Sigmoid colon (tissue), 7 donors: ENCODE results near the gene RTN4IP1. TPM values are rescaled to one million over a fixed set of nuclear protein-coding genes. Genes with fewer than 3 reads are reported as not detected.
"Not testable (repeated sequence)": the region's sequence is repeated elsewhere in the genome, so short reads cannot be mapped to it uniquely, and the experiment has no call there.

ENCODE experiments used
- DNase-seq: peaks from one replicate; pipeline ENCODE4 v3.0.0-alpha.2; 2019
- H3K27ac ChIP-seq, 4 donors: fragments of 200-600 bp; sonication (generic); one replicate each; pipeline ENCODE4 v1.5.1; 2016 to 2019; ENCODE audit warnings: mild to moderate bottlenecking in 1 of 4
- H3K27me3 ChIP-seq, 3 donors: fragments of 200-600 bp; sonication (generic); one replicate each; pipeline ENCODE4 v1.5.1; 2019; ENCODE audit warnings: mild to moderate bottlenecking in 1 of 3
- H3K36me3 ChIP-seq, 4 donors: fragments of 200-600 bp; sonication (generic); one replicate each; pipeline ENCODE4 v1.5.1; 2016 to 2019
- H3K4me1 ChIP-seq, 4 donors: fragments of 200-600 bp; sonication (generic); one replicate each; pipeline ENCODE4 v1.5.1; 2017 to 2019
- H3K4me3 ChIP-seq, 4 donors: fragments of 200-600 bp; sonication (generic); one replicate each; pipeline ENCODE4 v1.5.1; 2017 to 2019; ENCODE audit warnings: mild to moderate bottlenecking in 2 of 4, moderate library complexity in 1 of 4
- H3K9me3 ChIP-seq, 4 donors: fragments of 200-600 bp in 3 of 4; sonication (generic) in 3 of 4; one replicate each; pipeline versions ENCODE4 v1.5.1 to v1.6.1; 2013 to 2019
- CTCF ChIP-seq, 4 experiments: fragments of 450-650 bp in 3 of 4; fragments of 200-600 bp in 1 of 4; IDR thresholded peaks; one replicate each; pipeline ENCODE4 v1.5.1; 2016 to 2019; ENCODE audit warnings: antibody characterized with exemption in 4 of 4, mild to moderate bottlenecking in 3 of 4, moderate library complexity in 2 of 4
- EP300 ChIP-seq, 4 donors: sonication (generic); formaldehyde crosslinking; IDR thresholded peaks; one replicate each; pipeline ENCODE4 v1.6.1; 2017; ENCODE audit warnings: antibody characterized with exemption in 4 of 4
- POLR2A ChIP-seq, 2 donors: fragments of 450-650 bp; IDR thresholded peaks; one replicate each; pipeline ENCODE4 v1.6.1; 2016; ENCODE audit warnings: antibody characterized with exemption in 2 of 2, mild to moderate bottlenecking in 2 of 2, moderate library complexity in 2 of 2
- POLR2AphosphoS5 ChIP-seq, 4 donors: sonication (generic); formaldehyde crosslinking; IDR thresholded peaks; one replicate each; pipeline ENCODE4 v1.6.1; 2017; ENCODE audit warnings: antibody characterized with exemption in 4 of 4
- WGBS, 2 donors: extraction: QIAGEN DNeasy Blood & Tissue Kit; methylation state at CpG; one replicate each; pipeline ENCODE4 v1.1.7; 2013; 5-methylcytosine and 5-hydroxymethylcytosine counted together
- intact Hi-C: fragments of 100-400 bp; cut with DNase I; formaldehyde crosslinking; loops from one replicate; pipeline ENCODE4 v1.15.1; 2023
- polyA plus RNA-seq, 3 donors: library from polyadenylated mRNA; stranded (reverse); fragments of 200-250 nt; gene quantifications; one replicate each; pipeline ENCODE4 v1.2.3, GENCODE V29; 2013
- total RNA-seq, 4 donors: library from RNA; depleted of rRNA; stranded (reverse); fragments of >200 nt; gene quantifications; one replicate each; pipeline ENCODE4 v1.1.0, GENCODE V29; 2016
- donor health status: healthy with polysubstance abuse.
- donor health status: Bipolar disorder and iron deficiency.
- donor health status: healthy.

The RTN4IP1 gene
- total and polyA plus RNA-seq, 7 donors, result 2.2 to 15.3 (median 7.1) TPM

DNA sequence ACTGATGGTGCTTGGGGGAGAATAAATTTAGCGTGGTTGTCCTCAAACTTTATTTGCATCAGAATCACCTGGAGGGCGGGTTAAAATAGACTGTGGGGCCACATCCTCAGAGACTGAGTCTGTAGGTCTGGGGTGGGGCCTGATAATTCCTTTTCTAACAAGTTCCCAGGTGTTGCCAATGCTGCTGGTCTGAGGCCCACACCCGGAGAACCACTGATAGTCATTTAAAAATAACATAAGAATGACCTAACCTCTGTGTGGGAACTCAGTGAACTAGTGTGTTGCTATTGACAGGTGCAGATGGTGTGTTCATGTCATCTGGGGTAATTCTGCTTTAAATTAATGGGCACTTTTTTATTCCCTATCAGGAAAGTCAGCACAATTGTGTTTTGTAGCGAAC, 64.8 kb downstream of the RTN4IP1 start:
- Histone ChIP-seq H3K27ac (no peak overlapping the region), H3K36me3 (peaks cover 0 to 16% (median 0%) of the 10 kb centered on the region in 4 donors), H3K4me3 (no peak overlapping the region), H3K27me3 (no peaks in the 10 kb centered on the region), H3K4me1 (peaks cover 0 to 8% (median 3%) of the 10 kb centered on the region in 4 donors), H3K9me3 (no peaks in the 10 kb centered on the region)
- TF ChIP-seq EP300 (IDR thresholded peaks at IDR 0.05), result no peak
- intact Hi-C loops, result no loop called here
- DNase-seq, result no peak
- WGBS, 2 donors, result 18 to 66% methylated on average over 4 of the region's 4 CpGs

- intact Hi-C loops, result no loop called here
- H3K27ac ChIP-seq, result no peak overlapping the region
- no peak overlapping the region for H3K4me3 ChIP-seq
- DNase-seq, result no peak
- H3K4me1 ChIP-seq, result peaks cover 0 to 8% (median 2%) of the 10 kb centered on the region in 4 donors
- TF ChIP-seq CTCF (IDR thresholded peaks at IDR 0.05) (no peak), EP300 (IDR thresholded peaks at IDR 0.05) (no peak), POLR2A (IDR thresholded peaks at IDR 0.05) (no peak), POLR2AphosphoS5 (IDR thresholded peaks at IDR 0.05) (no peak)
- H3K9me3 ChIP-seq, result no peaks in the 10 kb centered on the region
- H3K27me3 ChIP-seq, result no peaks in the 10 kb centered on the region
- H3K36me3 ChIP-seq, result peaks cover 0 to 16% (median 3%) of the 10 kb centered on the region in 4 donors
- 64 to 77% methylated on average over 2 of the region's 2 CpGs for WGBS, 2 donors
Observed at GRCh38 chr6:106563614-106564013, 65.7 kb downstream of the RTN4IP1 start.

DNA sequence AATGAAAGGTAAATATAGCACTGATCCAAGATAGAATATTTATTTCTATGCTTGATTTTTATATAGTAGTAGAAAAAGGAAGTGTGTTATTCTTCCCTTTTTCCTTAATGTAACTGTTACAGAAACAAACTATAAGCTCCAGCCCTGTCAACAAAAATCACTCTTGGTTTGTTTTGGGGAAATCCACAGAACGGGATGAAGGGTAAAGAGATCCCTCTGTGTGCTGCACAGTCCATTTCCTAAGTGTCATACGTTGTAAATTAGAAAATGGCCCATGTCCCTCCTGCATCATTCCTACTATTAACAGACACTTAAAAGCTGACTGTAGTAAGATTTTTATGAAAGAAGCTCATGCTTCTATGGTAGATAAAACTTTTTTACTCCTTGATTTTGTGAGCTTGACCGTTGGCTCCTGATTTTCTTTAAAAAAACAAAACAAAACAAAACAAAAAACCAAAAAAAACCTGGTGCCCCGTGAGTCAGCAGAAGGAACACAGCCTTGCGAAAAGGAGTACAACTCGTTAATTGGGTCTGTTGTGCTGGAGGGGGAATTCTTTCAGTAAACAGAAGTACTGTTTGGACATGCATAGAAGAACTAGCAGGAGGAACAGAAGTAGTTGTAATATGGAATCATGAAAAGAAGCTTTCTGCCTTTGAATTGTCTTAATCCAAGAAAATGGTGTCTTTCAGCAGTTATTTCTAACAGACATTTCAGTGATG, 67.5 kb downstream of the RTN4IP1 start:
- intact Hi-C loops, result no loop called here
- H3K4me1 ChIP-seq, result peaks cover 0 to 7% (median 1%) of the 10 kb centered on the region in 4 donors
- WGBS, 2 donors, result 62 to 70% methylated on average over 6 of the region's 6 CpGs
- DNase-seq, result no peak
- no peak overlapping the region for H3K4me3 ChIP-seq
- peaks cover 0 to 22% (median 4%) of the 10 kb centered on the region in 4 donors for H3K36me3 ChIP-seq
- no peak for TF ChIP-seq CTCF (IDR thresholded peaks at IDR 0.05)
- no peak for TF ChIP-seq POLR2AphosphoS5 (IDR thresholded peaks at IDR 0.05)
- TF ChIP-seq POLR2A (IDR thresholded peaks at IDR 0.05), result no peak
- no peak for TF ChIP-seq EP300 (IDR thresholded peaks at IDR 0.05)
- no peaks in the 10 kb centered on the region for H3K9me3 ChIP-seq
- H3K27ac ChIP-seq, result no peak overlapping the region
- H3K27me3 ChIP-seq, result no peaks in the 10 kb centered on the region

DNA sequence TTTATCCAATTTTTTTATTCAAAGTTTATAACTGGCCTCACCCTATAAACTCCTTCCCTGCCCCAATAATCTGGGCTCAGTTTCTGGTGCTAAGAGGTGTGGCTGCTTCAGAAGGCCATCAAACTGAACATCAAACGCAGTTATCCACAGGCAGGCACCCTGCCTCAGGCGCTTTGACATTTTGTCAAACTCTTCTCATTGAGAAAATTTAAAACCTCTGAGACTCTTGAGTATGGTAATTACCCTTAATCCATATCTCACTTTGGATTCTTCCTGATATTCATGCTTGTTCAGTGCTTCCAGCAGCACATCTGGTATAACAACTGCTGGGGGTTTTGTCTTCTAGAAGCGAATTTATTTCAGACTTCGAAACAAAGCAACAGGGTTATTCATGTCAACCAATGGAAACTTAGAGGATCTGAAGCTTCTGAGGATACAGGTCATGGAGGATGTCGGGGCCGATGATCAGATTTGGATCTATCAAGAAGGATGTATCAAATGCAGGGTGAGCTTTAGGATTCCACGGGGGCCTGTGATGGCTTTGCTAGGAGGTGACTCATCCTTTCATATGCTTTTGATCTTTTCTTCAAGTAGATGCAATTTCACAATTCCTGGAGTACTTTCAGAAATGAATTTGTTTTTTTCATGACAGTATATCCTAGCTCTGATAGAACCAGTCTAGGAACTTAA, 68.2 kb downstream of the RTN4IP1 start:
- intact Hi-C loops, result no loop called here
- Histone ChIP-seq H3K27me3 (no peaks in the 10 kb centered on the region), H3K36me3 (peaks cover 0 to 22% (median 4%) of the 10 kb centered on the region in 4 donors), H3K4me3 (no peak overlapping the region), H3K27ac (no peak overlapping the region), H3K9me3 (no peaks in the 10 kb centered on the region), H3K4me1 (no peaks in the 10 kb centered on the region)
- TF ChIP-seq POLR2AphosphoS5 (IDR thresholded peaks at IDR 0.05) (no peak), POLR2A (IDR thresholded peaks at IDR 0.05) (no peak), EP300 (IDR thresholded peaks at IDR 0.05) (no peak), CTCF (IDR thresholded peaks at IDR 0.05) (no peak)
- no peak for DNase-seq
- WGBS, 2 donors, result 71 to 82% methylated on average over 7 of the region's 7 CpGs

GRCh38 chr6:106559659-106560058, 69.6 kb downstream of the RTN4IP1 start:
- DNase-seq, H3K27ac ChIP-seq, H3K27me3 ChIP-seq, H3K9me3 ChIP-seq, intact Hi-C loops, H3K4me3 ChIP-seq, H3K4me1 ChIP-seq: not testable (repeated sequence)
- WGBS, 2 donors, result 90 to 95% methylated on average over 5 of the region's 5 CpGs
- peaks cover 0 to 20% (median 4%) of the 10 kb centered on the region in 4 donors for H3K36me3 ChIP-seq
